Measurements from ENCODE around the gene TRIAP1.
"Not testable (repeated sequence)": the region's sequence is repeated elsewhere in the genome, so short reads cannot be mapped to it uniquely, and the experiment has no call there.

TRIAP1 gene

GRCh38 chr12:120468325-120468820, 22.2 kb upstream of the TRIAP1 start:
- DNase-seq = no peak

DNA sequence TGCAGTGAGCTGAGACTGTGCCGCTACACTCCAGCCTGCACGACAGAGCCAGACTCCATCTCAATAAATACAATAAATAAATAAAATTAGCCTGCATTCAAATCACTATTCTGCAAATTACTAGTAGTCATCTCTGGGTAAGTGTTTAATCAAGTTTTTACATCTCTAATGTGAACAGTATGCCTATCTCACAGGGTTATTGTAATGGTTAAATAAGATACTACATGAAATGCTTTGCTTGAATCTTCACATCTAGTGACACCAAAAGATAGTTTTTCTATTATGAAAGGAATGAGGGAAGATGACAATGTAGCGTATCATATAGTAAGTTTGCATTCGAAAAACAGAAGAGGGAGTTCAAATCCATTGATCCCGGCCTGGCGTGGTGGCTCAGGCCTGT, 21.3 kb upstream of the TRIAP1 start:
- no peak for DNase-seq

DNA sequence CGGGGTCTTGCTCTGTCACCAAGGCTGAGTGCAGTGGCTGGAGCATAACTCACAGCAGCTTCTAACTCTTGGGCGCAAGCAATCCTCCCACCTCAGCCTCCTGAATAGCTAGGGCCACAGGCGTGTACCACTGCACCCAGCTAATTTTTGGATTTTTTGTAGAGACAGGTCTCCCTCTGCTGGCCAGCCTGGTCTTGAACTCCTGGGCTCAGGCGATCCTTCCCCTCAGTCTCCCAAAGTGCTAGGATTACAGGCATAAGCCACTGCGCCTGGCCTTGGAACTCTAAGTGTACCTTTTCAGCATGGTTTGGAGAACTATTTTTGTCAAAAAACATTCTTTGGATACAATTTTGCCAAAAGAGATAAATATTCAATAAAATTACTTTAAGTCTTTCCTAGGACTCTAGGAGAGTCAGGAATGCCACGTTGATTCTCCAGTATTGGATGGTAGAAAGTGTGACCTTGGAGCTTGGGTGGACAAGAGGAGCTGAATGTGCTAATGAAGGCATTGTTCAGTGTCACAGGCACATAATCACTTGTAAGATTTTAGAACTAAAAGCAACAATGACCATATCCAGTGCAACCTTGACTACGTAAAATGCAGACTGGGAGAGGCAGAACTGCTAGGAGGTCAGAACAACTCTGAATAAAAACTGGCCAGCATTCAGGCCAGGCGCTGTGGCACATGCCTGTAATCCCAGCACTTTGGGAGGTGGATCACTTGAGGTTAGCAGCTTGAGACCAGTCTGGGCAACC, 20.6 kb upstream of the TRIAP1 start:
- DNase-seq = no peak

DNA sequence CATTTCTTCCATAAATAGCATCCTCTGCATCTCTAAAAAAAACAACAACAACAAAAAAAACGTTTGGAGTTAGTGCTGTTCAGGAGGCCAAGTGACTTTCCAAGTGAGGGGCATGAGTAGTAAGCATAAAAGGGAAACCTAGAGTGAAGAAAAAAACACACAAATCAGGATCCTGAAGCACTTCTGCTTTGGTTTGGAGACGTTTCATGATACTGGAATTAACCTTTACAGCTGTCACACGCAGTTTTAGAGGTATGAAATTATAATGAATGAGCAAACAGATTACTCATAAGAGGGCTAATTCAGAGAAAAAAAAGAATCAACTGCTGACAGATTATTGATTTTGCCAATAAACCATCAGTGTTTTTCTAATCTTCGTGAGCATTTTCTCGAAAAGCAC, 19.6 kb upstream of the TRIAP1 start:
- DNase-seq = no peak

DNA sequence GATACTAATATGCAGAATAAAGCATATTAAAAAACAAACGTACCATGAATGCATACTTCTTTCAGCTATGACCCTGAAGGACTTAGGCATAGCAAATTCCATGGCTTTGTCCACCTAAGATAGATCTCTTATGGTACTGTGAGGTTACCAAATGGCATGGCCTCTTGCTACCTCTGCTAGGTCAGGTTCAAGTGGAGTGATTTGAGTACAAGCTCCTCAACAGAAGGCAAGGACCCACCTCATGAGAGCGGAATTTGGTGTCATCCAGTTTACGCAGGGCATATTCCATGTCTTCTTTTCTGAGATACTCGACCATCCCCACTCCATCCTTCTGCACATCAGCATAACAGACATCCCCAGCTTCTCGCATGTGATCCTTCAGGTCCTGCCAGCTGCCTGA, 17.5 kb upstream of the TRIAP1 start:
- no peak for DNase-seq

DNA sequence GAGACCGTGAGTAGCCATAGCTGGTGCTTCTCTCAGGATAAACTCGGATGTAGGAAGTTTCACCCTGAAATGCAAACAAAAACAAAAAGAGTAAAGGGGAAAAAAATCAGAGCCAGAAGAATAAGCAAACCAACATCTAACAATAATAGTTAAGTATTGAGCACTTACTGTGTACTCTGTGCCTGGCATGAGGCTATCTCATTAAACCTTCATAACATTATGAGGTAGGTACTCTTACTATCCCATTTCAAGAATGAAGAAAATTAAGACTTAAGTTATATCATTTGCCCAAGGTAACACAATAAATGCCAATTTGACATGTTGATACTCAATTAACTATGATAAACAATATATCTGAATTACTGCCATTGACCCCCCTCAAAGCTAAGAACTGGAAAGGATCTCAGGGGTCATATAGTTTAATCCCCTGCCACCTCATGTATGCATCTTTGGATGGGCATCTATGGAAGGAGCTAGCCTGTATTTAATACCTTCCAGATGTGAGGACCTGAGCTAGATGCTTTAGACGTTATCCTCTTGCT, 16.0 kb upstream of the TRIAP1 start:
- DNase-seq = no peak

- no peak for DNase-seq
Measured at GRCh38 chr12:120460157-120460556, 14.0 kb upstream of the TRIAP1 start.

DNA sequence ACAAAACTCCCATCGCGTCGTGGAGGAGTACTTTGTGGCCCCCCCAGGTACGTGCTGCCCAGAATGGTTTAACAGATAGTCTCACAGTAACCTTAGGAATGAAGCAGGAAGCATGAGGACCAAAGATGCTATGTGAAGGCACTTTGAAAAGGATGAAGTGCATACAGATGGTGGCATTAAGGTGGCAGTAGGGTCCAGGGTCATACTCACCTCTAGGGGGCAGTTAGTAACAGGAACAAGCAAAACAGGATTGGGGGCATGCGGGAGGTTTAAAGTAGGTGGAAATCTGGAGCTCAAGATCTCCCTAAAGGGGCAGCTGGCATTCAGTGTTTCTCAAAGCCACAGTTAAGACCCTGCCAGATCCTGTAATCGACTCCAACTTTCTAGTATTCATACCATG, 10.9 kb upstream of the TRIAP1 start:
- no peak for DNase-seq

DNA sequence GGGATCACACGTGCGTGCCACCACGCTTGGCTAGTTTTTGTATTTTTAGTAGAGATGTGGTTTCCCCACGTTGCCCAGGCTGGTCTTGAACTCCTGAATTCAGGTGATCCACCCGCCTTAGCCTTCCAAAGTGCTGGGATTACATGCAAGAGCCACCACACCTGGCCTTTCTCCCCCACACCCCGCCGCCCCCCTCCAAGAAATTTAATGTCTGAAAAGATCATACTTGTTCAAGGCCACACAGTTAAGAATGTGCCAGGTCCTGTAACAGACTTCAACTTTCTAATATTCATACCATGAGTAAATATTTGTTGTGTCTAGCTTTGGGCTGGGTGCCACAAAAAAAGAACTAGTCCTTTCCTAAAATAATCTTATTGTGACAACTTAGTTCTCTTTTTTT, 9.1 kb upstream of the TRIAP1 start:
- DNase-seq = no peak

- DNase-seq = no peak
Measured at GRCh38 chr12:120453977-120454376, 7.8 kb upstream of the TRIAP1 start.

GRCh38 chr12:120453060-120453750, 7.0 kb upstream of the TRIAP1 start:
- no peak for DNase-seq

DNA sequence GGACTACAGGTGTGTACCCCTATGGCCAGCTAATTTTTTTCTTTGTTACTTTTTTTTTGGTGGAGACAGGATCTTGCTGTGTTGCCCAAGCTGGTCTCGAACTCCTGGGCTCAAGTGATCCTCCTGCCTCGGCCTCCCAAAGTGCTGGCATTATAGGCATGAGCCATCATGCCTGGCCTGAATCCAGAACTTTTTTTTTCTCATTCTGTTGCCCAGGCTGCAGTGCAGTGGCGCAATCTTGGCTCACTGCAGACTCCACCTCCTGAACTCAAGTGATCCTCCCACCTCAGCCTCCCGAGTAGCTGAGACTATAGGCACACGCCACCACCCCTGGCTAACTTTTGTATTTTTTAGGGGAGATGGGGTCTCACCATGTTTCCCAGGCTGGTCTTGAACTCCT, 6.3 kb upstream of the TRIAP1 start:
- DNase-seq = not testable (repeated sequence)

GRCh38 chr12:120447992-120448391, 1.8 kb upstream of the TRIAP1 start:
- DNase-seq = no peak

GRCh38 chr12:120446844-120447178, 627 bp upstream of the TRIAP1 start:
- not testable (repeated sequence) for DNase-seq

DNA sequence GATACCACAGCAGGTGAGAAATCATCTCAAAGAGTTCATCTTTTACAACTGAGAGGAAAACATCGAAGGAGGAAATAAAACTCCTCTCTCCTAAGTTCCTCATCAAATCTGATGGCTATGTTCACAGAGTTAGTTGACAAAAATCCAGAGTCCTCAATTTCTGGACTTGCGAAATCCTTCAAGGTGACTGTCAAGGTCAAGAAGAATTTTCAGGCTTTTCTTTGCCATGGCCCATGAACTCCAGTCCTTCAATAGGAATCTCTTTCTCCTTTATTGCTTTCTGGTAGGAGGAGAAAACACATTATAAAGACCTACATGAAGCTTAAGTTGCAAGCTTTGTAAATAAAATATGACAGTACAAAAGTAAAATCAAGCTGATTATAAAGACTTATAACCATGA, 1.5 kb downstream of the TRIAP1 start:
- DNase-seq = no peak

DNA sequence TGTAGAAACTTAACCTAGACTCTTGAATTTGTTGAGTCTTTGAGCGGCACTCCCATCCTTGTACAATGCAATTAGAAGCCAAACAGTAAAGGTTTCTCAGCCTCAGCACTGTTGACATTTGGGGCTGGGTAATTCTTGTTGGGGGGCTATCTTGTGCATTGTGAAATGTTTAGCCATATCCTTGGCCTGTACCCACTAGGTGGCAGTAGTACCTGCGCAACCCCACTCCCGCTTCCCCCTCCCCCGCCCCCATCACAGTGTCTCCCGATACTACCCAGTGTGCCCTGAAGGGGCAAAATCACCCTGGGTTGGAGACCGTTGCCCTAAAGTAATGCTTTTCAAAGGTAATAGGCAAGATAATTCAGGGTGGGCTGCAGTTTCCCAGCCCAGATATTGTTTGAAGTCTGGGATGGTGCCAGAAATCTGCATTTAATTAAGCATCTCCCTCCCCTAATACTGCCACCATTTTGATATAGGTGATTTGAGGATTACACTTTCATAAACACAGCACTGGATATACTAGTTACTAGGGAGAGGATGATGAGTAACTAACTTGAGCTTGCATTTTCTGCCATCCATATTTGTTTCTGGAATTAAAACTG, 6.4 kb downstream of the TRIAP1 start:
- DNase-seq = peak; percentile 35

DNA sequence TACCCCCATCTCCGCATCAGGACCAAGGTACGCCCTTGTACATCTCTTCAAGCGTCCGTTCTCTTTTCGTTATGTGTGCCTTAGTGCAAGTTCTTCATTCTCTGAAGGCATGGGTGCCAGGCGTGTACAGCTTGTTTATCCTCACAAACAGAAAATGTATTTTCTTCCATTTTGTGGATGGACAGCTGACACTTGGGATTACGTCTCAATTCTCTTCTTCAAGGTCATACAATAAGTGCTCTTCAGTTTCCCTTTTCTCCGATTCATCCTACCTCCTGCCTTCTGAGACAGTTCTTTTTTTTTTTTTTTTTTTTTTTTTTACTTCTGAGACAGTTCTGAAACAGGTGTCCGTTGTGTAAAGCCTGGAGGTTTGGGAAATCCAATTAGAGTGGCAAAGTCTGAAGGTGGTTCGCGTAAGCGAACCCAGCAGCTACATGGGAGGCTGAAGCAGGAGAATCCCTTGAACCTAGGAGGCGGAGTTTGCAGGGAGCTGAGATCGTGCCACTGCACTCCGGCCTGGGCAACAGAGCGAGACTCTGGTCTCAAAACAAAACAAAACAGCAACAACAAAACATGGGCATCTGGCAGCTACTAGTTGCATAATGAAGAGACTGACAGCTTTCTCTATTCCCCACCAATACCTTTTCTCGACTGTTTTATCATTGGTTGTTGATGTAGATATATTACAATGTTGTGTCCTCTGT, 7.5 kb downstream of the TRIAP1 start:
- DNase-seq = no peak

GRCh38 chr12:120437735-120438494, 8.3 kb downstream of the TRIAP1 start, which contains the start of gene COX6A1:
COX6A1 (plus strand) TSS chr12:120438113; CDS start chr12:120438127, 14 bp downstream.
- peak; percentile 99 for DNase-seq

DNA sequence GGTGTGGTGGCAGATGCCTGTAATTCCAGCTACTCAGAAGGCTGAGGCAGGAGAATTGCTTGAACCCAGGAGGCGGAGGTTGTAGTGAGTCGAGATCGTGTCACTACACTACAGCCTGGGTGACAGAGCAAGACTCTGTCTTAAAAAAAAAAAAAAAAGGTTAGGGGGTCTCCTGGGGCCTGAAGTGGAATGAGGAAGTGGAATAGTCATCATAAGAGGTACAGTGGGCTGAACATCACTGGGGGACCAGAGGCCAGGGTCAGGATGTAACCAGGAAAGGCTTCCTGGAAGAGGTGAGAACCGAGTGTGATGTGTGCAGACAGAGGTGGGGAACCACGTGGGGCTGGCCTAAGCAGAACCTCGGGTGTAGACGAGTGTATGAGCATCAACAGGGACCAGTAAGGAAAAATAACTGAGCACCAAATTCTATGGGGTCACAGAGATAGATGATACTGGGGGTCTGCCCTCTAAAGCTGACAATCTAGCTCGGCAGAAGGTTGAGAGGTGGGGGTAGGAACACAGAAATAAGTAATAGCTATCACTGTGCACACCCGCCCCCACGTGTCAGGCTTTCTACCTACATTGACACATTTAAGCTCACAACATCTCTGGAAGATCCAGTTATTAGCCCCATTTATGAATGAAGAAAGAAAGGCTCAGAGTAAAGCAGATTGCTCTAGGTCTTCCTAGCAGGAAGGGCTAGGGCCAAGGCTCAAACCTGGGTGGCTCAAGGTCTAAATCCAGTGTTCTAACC, 13.2 kb downstream of the TRIAP1 start:
- no peak for DNase-seq

DNA sequence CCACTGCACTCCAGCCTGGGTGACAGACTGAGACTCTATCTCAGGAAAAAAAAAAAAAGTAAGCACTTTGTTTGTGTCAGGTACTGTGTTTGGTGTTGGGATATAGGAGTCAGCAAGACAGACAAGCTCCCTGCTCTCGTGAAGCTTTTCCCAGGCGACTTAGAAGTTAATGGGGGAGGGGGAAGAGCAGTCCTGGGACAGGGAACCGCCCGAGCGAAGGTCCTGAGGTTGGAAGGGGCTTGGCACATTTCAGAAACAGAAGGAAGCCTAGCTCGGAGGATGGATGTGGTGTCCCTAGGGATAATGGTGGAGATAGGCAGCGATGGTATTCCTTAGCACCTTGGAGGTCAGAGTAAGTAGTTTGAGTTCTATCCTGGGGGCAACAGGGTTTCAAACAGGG, 16.8 kb downstream of the TRIAP1 start:
- DNase-seq = no peak

GRCh38 chr12:120428597-120429229, 17.5 kb downstream of the TRIAP1 start:
- no peak for DNase-seq
